HFFc6 (cell line): ENCODE results near the gene IL1RAPL1. TPM values are rescaled to one million over a fixed set of nuclear protein-coding genes. Genes with fewer than 3 reads are reported as not detected.

Experiments used
- DNase-seq: peaks from one replicate; pipeline ENCODE4 v3.0.0-alpha.2; 2018
- H3K27ac Mint-ChIP-seq: 2 replicates; pipeline ENCODE4 v1.8.0; 2020; ENCODE audit warnings: mild to moderate bottlenecking, mixed read lengths
- H3K27me3 Mint-ChIP-seq: 2 replicates; pipeline ENCODE4 v1.8.0; 2021; ENCODE audit warnings: mild to moderate bottlenecking, moderate library complexity, mixed read lengths; ENCODE audit not compliant: insufficient read depth
- H3K36me3 Mint-ChIP-seq: 2 replicates; pipeline ENCODE4 v1.8.0; 2021; ENCODE audit warnings: low read depth, mixed read lengths
- H3K4me1 Mint-ChIP-seq: 2 replicates; pipeline ENCODE4 v1.8.0; 2020; ENCODE audit warnings: low read depth, mixed read lengths
- H3K4me3 Mint-ChIP-seq: 2 replicates; pipeline ENCODE4 v1.8.0; 2020; ENCODE audit warnings: mild to moderate bottlenecking, moderate library complexity, mixed read lengths
- H3K9me3 Mint-ChIP-seq: 2 replicates; pipeline ENCODE4 v1.8.0; 2020; ENCODE audit warnings: mild to moderate bottlenecking, mixed read lengths
- total RNA-seq, 6 experiments: library from RNA; stranded (reverse); fragmentation: NEBNext Ultra II Directional; extraction: Animal tissue kit (Norgen Biotek cat#: 25700); gene quantifications; 2 replicates in 1 of 6; 3 replicates in 5 of 6; pipeline ENCODE4 v1.2.3, GENCODE V29; 2021
- TF ChIP-seq, protein P1 (sequence below): fragments of 200-600 bp; sonication (generic); IDR thresholded peaks from 2 replicates; pipeline ENCODE4 v1.5.0; 2021; ENCODE audit warnings: antibody characterized with exemption, mild to moderate bottlenecking

The IL1RAPL1 gene
- total RNA-seq, 6 experiments from 2014 or later: not detected

- Mint-ChIP-seq H3K27ac (no peak overlapping the region), H3K4me1 (no peaks in the 10 kb centered on the region), H3K27me3 (no peaks in the 10 kb centered on the region), H3K4me3 (no peak overlapping the region), H3K9me3 (peaks cover 5% of the 10 kb centered on the region; the same call in 1 of the 2 replicates), H3K36me3 (no peaks in the 10 kb centered on the region)
- DNase-seq: no peak
- TF ChIP-seq, protein P1, sequence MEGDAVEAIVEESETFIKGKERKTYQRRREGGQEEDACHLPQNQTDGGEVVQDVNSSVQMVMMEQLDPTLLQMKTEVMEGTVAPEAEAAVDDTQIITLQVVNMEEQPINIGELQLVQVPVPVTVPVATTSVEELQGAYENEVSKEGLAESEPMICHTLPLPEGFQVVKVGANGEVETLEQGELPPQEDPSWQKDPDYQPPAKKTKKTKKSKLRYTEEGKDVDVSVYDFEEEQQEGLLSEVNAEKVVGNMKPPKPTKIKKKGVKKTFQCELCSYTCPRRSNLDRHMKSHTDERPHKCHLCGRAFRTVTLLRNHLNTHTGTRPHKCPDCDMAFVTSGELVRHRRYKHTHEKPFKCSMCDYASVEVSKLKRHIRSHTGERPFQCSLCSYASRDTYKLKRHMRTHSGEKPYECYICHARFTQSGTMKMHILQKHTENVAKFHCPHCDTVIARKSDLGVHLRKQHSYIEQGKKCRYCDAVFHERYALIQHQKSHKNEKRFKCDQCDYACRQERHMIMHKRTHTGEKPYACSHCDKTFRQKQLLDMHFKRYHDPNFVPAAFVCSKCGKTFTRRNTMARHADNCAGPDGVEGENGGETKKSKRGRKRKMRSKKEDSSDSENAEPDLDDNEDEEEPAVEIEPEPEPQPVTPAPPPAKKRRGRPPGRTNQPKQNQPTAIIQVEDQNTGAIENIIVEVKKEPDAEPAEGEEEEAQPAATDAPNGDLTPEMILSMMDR: no peak
These were observed 561.3 kb downstream of the IL1RAPL1 start for GRCh38 chrX:29148511-29148910.

DNA sequence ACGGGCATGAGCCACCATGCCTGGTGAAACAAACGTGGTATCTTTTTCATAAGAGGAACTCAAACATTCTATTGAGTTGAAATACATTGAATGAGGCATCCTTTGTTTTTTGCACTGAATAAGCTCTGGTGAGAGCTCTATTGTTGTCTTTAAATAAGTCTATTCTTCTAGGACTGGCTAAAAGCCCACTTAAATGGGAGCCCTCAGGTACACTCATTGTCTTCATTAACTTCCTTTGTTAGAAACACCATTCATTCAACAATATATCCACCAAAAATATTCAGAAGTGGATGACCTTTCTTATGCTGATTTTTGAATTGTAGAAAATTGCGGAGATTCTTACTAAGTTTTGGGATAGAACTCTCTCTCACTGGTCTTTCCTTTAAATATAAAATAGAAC is 568.0 kb downstream of the IL1RAPL1 start:
- Mint-ChIP-seq H3K4me1 (no peaks in the 10 kb centered on the region), H3K27me3 (no peaks in the 10 kb centered on the region), H3K36me3 (no peaks in the 10 kb centered on the region), H3K27ac (no peak overlapping the region), H3K4me3 (no peak overlapping the region), H3K9me3 (no peaks in the 10 kb centered on the region; the same call in 1 of the 2 replicates)
- TF ChIP-seq, protein P1: no peak
- no peak for DNase-seq

DNA sequence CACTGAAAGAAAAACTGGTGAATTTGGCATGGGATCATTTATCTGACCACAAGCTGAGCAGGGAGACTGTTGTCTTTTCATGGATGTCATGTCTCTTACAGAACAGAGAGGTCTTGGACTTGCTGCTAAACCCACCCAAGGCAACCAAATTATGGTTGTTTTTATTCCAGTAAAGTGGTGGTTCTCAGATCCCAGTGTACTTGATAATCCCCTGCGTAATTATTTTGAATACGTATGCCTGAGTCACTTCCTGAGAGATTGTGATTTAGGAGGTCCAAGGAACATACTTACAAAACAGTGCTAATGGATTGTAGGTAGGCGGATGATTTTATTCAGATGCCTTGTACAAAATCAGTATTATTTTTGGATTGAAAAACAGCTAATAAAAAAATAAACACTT is 585.6 kb downstream of the IL1RAPL1 start:
- Mint-ChIP-seq H3K4me1 (no peaks in the 10 kb centered on the region), H3K27ac (no peak overlapping the region), H3K9me3 (no peaks in the 10 kb centered on the region), H3K4me3 (no peak overlapping the region), H3K27me3 (no peaks in the 10 kb centered on the region), H3K36me3 (no peaks in the 10 kb centered on the region)
- TF ChIP-seq, protein P1: no peak
- DNase-seq: no peak

DNA sequence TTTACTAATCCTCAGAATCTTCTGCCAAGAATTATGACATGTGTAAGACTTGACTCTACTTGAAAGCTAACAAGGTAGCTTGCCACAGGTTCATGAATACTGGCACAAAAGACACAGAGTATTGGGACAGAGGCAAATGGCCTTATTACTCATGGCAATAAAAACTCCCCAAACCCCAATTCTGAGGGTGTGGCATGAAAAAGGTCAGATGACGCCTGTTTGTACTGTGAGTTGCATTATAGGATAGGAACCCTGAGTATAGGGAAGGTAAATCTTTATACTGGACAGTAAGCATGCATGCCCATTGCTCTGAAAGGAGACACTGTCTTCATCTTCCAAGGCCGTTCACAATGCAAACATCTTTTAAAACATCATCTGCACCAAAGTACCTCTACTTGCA is 600.0 kb downstream of the IL1RAPL1 start:
- H3K9me3 Mint-ChIP-seq: no peaks in the 10 kb centered on the region
- TF ChIP-seq, protein P1: no peak
- H3K27me3 Mint-ChIP-seq: no peaks in the 10 kb centered on the region; the same call in 1 of the 2 replicates
- H3K4me3 Mint-ChIP-seq: no peak overlapping the region
- H3K36me3 Mint-ChIP-seq: no peaks in the 10 kb centered on the region
- no peaks in the 10 kb centered on the region for H3K4me1 Mint-ChIP-seq
- no peak for DNase-seq
- H3K27ac Mint-ChIP-seq: no peak overlapping the region

GRCh38 chrX:29196501-29196900 is 609.3 kb downstream of the IL1RAPL1 start:
- Mint-ChIP-seq H3K4me3 (no peak overlapping the region), H3K36me3 (no peaks in the 10 kb centered on the region), H3K4me1 (no peaks in the 10 kb centered on the region), H3K27ac (no peak overlapping the region), H3K27me3 (no peaks in the 10 kb centered on the region; the same call in 1 of the 2 replicates), H3K9me3 (no peaks in the 10 kb centered on the region)
- TF ChIP-seq, protein P1: no peak
- DNase-seq: no peak

- no peak overlapping the region for H3K4me3 Mint-ChIP-seq
- DNase-seq: no peak
- no peaks in the 10 kb centered on the region for H3K36me3 Mint-ChIP-seq
- H3K27me3 Mint-ChIP-seq: no peaks in the 10 kb centered on the region; the same call in 1 of the 2 replicates
- H3K9me3 Mint-ChIP-seq: no peaks in the 10 kb centered on the region; the same call in 1 of the 2 replicates
- H3K27ac Mint-ChIP-seq: no peak overlapping the region
- TF ChIP-seq, protein P1: no peak
- no peaks in the 10 kb centered on the region for H3K4me1 Mint-ChIP-seq
These were observed 628.0 kb downstream of the IL1RAPL1 start for GRCh38 chrX:29215251-29215650.
